Measurements from ENCODE around the gene PRR35.
A peak's percentile ranks its signal among the peaks of the same experiment; 100 is the strongest.

The PRR35 gene

GRCh38 chr16:560204-560700 lies at the start of gene PRR35:
TSS of gene PRR35 (plus strand) at chr16:560394. CDS start at chr16:563295, 2,901 bp downstream.
- no peak for DNase-seq

- DNase-seq = no peak
Observed at GRCh38 chr16:512802-513201, 47.4 kb upstream of the PRR35 start.

GRCh38 chr16:513950-514349 lies 46.2 kb upstream of the PRR35 start:
- DNase-seq = no peak

- DNase-seq = no peak
Observed at GRCh38 chr16:515175-515938, 44.8 kb upstream of the PRR35 start.

GRCh38 chr16:515939-516226 lies 44.3 kb upstream of the PRR35 start:
- DNase-seq = no peak

- DNase-seq = no peak
Observed at GRCh38 chr16:516301-516700, 43.9 kb upstream of the PRR35 start.

- DNase-seq = no peak
Observed at GRCh38 chr16:518858-519257, 41.3 kb upstream of the PRR35 start.

DNA sequence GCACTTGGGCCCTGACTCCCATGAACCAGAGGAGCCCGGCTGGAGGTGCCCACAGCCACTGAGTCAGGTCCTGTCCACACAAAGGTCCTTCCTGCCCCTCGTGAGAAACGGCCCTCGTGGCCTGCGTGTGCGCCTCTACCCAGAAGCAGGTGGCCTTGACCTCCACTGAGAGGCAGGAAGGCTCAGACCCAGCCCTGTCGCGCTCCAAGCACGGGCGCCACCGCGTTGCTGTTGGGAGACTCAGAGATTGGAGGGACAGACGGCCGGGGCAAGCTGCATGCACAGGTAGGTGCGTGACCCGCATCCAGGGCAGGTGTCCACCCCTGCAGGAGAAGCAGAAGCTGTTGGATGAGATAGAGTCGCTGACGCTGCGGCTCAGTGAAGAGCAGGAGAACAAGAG lies 40.8 kb upstream of the PRR35 start:
- no peak for DNase-seq

DNA sequence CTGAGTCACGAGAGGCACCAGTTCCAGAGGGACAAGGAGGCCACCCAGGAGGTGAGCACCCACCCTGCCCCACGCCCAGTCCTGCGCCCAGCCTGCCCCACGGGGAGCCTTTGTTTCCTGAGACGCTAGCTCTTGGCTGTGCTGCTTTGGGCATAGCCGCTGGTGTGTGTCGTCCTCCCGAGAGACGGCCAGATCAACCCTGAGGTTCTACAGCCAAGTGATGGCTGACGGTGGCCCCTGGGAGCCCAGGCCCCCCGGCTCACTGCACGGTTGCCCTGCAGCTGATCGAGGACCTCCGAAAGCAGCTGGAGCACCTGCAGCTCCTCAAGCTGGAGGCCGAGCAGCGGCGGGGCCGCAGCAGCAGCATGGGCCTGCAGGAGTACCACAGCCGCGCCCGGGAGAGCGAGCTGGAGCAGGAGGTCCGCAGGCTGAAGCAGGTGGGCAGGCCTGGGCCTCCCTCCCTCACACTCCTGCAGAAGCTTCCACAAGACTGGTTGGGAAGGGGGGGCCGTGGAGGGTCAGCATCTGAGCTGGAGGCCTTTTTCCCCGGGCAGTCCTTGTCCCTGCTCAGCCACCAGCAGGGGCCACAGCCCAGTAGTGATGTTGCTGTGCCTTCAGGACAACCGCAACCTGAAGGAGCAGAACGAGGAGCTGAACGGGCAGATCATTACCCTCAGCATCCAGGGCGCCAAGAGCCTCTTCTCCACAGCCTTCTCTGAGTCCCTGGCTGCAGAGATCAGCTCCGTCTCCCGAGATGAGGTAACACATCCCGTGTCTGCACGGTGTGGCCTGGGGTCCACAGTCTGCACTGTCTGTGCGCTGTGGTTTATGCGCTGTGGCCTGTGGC lies 40.1 kb upstream of the PRR35 start:
- no peak for DNase-seq

- DNase-seq = no peak
Observed at GRCh38 chr16:520847-521246, 39.3 kb upstream of the PRR35 start.

- no peak for DNase-seq
Observed at GRCh38 chr16:521381-522210, 38.6 kb upstream of the PRR35 start.

DNA sequence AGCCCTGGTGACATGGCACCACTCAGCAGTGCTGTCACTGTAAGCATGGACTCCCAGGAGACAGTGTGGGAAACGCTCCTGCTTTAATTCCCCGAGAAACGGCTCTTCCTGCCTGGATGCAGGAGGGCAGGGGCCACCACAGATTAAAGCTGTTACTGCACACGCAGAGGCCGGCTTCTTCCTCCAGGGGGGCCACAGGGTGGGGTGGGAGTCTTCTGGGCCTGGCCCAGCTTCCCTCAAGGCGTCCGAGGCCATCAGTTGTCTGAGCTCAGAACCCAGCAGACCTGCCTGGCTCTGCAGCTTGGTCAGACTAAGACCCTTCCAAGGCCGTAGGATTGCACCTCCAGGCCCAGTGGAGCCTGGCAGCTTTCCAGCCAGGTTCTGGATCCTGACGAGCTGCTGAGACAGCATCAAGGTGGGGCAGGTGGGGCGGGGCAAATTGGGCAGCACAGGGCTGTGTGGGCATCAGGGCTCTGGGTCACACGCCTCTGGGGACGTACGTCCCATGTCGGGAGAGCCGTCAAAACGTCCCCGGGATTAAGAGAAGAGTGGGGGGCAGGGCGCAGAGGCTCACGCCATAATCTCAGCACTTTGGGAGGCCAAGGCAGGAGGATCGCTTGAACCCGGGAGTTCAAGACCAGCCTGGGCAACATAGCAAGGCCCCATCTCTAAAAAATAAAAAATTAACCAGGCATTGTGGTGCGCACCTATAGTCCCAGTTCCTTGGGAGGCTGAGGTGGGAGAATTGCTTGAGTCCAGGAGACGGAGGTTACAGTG lies 37.7 kb upstream of the PRR35 start:
- no peak for DNase-seq

GRCh38 chr16:523097-523741 lies 37.0 kb upstream of the PRR35 start:
- no peak for DNase-seq

DNA sequence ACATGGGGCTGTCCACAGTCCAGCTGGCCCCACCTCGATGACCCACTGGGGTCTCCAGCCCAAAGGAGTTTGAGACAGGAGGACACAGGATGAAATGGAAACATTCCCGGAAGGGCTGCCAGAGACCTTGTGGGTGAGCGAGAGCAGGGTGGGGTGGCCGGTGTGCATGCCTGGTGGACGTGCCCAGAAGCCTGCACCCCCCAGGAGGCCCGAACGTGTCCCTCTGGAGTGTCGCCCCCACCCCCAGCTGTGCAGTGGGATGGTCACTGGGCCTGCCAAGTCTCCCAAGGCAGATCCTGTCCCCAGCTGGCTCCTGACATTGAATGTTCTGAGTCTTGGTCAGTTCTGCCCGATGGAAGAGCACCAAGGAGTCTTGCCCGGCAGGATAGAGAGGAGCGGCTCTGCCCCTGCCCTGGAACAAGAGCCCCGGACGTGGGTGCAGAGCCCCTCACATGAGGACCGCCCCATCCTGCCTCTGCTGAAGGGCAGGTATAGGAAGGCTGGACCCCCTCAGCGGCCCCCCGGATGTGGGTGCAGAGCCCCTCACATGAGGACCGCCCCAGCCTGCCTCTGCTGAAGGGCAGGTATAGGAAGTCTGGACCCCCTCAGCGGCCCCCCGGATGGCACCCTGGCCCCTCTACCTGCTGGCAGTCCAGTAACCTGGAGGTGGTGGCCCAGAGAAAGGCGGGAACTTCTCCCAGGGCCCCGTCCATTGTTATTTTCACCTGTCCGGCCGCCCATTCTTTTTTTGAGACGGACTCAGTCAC lies 35.7 kb upstream of the PRR35 start:
- DNase-seq = no peak

- DNase-seq = no peak
Observed at GRCh38 chr16:525123-525519, 35.1 kb upstream of the PRR35 start.

DNA sequence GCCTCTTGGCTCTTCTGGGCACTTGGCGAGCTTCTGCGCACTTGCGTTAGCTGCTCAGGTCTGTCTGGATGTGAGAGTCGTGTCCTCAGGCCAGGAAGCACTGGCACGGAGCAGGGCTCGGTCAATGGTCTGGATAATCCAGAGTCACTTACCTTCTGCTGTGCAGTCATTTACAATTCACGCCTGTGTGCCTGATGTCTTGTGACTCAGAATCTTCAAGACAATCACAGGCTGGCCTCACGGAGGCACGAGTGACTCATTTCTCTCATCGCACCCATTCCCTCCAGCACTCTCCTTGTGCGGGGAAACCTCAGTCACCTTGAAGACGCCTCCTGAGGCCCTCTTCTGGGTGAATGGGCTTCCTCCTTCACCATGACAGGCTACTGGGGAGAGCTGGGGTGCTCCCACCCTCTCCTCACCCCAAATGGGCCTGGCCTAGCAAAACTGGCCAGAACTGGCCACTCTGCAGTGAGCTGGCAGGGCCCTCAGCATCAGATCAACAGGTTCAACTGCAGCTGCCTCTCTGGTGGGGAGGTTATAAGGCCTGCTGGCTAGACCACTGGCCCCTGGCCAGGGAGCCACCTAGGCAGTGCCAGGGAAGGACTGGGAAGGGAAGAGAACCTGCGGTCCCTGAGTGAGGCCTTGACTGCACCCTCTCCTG lies 34.5 kb upstream of the PRR35 start:
- no peak for DNase-seq

DNA sequence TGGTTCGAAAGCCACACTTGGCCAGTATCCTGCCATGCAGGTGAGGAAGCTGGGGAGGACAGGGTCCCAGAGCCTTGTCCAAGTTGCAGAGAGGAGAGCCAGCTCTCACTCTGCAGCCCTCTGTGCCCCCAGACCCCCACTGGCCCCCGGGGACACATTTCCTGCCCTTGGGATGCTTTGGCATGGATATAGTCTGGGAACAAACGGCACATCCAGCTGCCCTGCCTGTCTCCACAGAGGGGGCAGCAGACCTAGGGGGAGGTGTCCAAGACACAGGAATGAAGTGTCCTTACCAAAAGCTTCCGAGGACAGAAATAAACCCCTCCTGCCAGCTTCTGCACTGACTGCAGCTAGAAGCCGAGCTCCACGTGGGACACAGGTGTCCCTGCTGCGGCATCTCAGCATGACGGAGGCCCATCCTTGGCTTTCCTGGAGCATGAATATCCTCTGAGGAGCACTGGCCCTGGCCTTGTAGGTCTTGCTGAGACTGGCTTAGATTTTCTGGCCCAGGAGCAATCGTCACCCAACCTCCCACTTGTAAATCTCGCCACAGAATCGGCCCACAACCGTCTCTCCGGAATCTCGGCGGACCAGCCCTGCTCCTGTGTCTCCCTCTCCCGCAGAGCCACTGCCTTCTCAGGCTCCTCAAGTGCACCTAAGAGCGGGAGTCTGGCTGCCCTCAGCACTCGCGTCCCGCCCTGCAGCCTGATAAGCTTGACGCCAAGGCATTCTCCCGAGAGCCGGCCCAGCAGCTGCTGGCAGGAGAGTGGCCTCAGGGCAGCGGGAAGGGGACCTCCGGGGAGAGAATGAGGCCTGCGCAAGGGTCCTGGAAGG lies 33.8 kb upstream of the PRR35 start:
- peak; percentile 51 for DNase-seq

GRCh38 chr16:527015-527903 lies 32.9 kb upstream of the PRR35 start, which contains the start of gene CAPN15:
TSS of gene CAPN15 (plus strand) at chr16:527712. CDS start at chr16:546839, 19,127 bp downstream.
- peak; percentile 83 for DNase-seq

Data from NCI-H1092 treated with DMSO at 0.1 percent for 48 hours (cell line).